Osteoblast (primary cell): Measurements from ENCODE around the gene IQCH. TPM values are rescaled to one million over a fixed set of nuclear protein-coding genes. Genes with fewer than 3 reads are reported as not detected.
"Not testable (repeated sequence)": the region's sequence is repeated elsewhere in the genome, so short reads cannot be mapped to it uniquely, and the experiment has no call there.

ENCODE experiments used
- DNase-seq: peaks from one replicate; pipeline ENCODE4 v3.0.0; 2011; ENCODE audit warnings: low spot score, mixed read lengths; ENCODE audit not compliant: insufficient read length; ENCODE audit errors: missing footprints
- H2AFZ ChIP-seq: 2 replicates; pipeline ENCODE4 v1.6.0; 2011; ENCODE audit warnings: mild to moderate bottlenecking, low read length
- H3K27ac ChIP-seq: 2 replicates; pipeline ENCODE4 v1.5.1; 2011; ENCODE audit warnings: mild to moderate bottlenecking, low read depth, low read length, moderate library complexity
- H3K27me3 ChIP-seq: 2 replicates; pipeline ENCODE4 v1.6.0; 2012; ENCODE audit warnings: mild to moderate bottlenecking, control low read depth, inconsistent platforms, low read length, moderate library complexity; ENCODE audit not compliant: insufficient read depth
- H3K36me3 ChIP-seq: 2 replicates; pipeline ENCODE4 v1.5.1; 2011; ENCODE audit warnings: mild to moderate bottlenecking, low read length, control low read depth, moderate library complexity; ENCODE audit not compliant: insufficient read depth
- H3K4me1 ChIP-seq: 2 replicates; pipeline ENCODE4 v1.5.1; 2011; ENCODE audit warnings: mild to moderate bottlenecking, low read length, control low read depth, moderate library complexity; ENCODE audit not compliant: insufficient read depth
- H3K4me2 ChIP-seq: 2 replicates; pipeline ENCODE4 v1.6.0; 2011; ENCODE audit warnings: mild to moderate bottlenecking, low read length; ENCODE audit not compliant: insufficient read depth
- H3K4me3 ChIP-seq: fragments of 200-600 bp; sonication (generic); 3 replicates; pipeline ENCODE4 v1.5.1; 2012; ENCODE audit warnings: mild to moderate bottlenecking, low read length, inconsistent platforms; ENCODE audit not compliant: insufficient read depth
- H3K79me2 ChIP-seq: 2 replicates; pipeline ENCODE4 v1.6.0; 2012; ENCODE audit warnings: mild to moderate bottlenecking, low read length, control low read depth, inconsistent platforms; ENCODE audit not compliant: insufficient read depth
- H3K9me3 ChIP-seq: 2 replicates; pipeline ENCODE4 v1.5.1; 2011; ENCODE audit warnings: low read depth, low read length, control low read depth
- H4K20me1 ChIP-seq: 2 replicates; pipeline ENCODE4 v1.6.0; 2012; ENCODE audit warnings: mild to moderate bottlenecking, low read length, control low read depth; ENCODE audit not compliant: insufficient read depth
- CTCF ChIP-seq: IDR thresholded peaks from 2 replicates; pipeline ENCODE4 v1.5.1; 2011; ENCODE audit warnings: mild to moderate bottlenecking, low read depth, low read length, moderate library complexity; ENCODE audit errors: extremely low read depth
- total RNA-seq: library from RNA; depleted of rRNA; stranded (reverse); fragments of >200 nt; gene quantifications from 2 replicates; pipeline ENCODE4 v1.2.3, GENCODE V29; 2012

The IQCH gene
- total RNA-seq, 1 donor: 5.8 TPM

GRCh38 chr15:67251318-67251717 lies 3.3 kb upstream of the IQCH start:
- no peaks in the 10 kb centered on the region for H3K36me3 ChIP-seq
- H3K79me2 ChIP-seq: peaks cover 78% of the 10 kb centered on the region
- H3K4me1 ChIP-seq: peaks cover 28% of the 10 kb centered on the region
- no peak overlapping the region for H3K4me3 ChIP-seq
- no peak overlapping the region for H2AFZ ChIP-seq
- no peaks in the 10 kb centered on the region for H3K27me3 ChIP-seq
- H3K27ac ChIP-seq: no peak overlapping the region
- DNase-seq: no peak
- peaks cover 6% of the 10 kb centered on the region for H4K20me1 ChIP-seq
- H3K9me3 ChIP-seq: no peaks in the 10 kb centered on the region
- TF ChIP-seq CTCF: no peak
- no peak overlapping the region for H3K4me2 ChIP-seq

- TF ChIP-seq CTCF: no peak
- Histone ChIP-seq H3K27ac (peak overlapping the region; percentile 100), H3K27me3 (no peaks in the 10 kb centered on the region), H3K36me3 (no peaks in the 10 kb centered on the region), H3K9me3 (no peaks in the 10 kb centered on the region), H4K20me1 (peaks cover 6% of the 10 kb centered on the region), H3K79me2 (peaks cover 62% of the 10 kb centered on the region), H3K4me2 (peak overlapping the region; percentile 84), H3K4me3 (peak overlapping the region; percentile 98), H3K4me1 (peaks cover 22% of the 10 kb centered on the region), H2AFZ (no peak overlapping the region)
- DNase-seq: no peak
Observed at GRCh38 chr15:67253101-67253500, 1.5 kb upstream of the IQCH start.

GRCh38 chr15:67253549-67254237 lies 893 bp upstream of the IQCH start:
- Histone ChIP-seq H3K27ac (peak overlapping the region; percentile 100), H3K4me2 (peak overlapping the region; percentile 84), H2AFZ (peak overlapping the region; percentile 86), H3K36me3 (no peaks in the 10 kb centered on the region), H3K4me3 (peak overlapping the region; percentile 98), H3K9me3 (no peaks in the 10 kb centered on the region), H3K4me1 (peaks cover 17% of the 10 kb centered on the region), H3K79me2 (peaks cover 57% of the 10 kb centered on the region), H4K20me1 (peaks cover 6% of the 10 kb centered on the region), H3K27me3 (no peaks in the 10 kb centered on the region)
- no peak for TF ChIP-seq CTCF
- DNase-seq: peak; percentile 65

GRCh38 chr15:67256051-67256450 lies 1.5 kb downstream of the IQCH start:
- no peak overlapping the region for H3K4me2 ChIP-seq
- no peaks in the 10 kb centered on the region for H3K27me3 ChIP-seq
- H3K9me3 ChIP-seq: no peaks in the 10 kb centered on the region
- no peak for TF ChIP-seq CTCF
- no peak for DNase-seq
- H4K20me1 ChIP-seq: peaks cover 4% of the 10 kb centered on the region
- no peak overlapping the region for H2AFZ ChIP-seq
- H3K27ac ChIP-seq: no peak overlapping the region
- H3K36me3 ChIP-seq: no peaks in the 10 kb centered on the region
- peaks cover 17% of the 10 kb centered on the region for H3K4me1 ChIP-seq
- peaks cover 33% of the 10 kb centered on the region for H3K79me2 ChIP-seq
- no peak overlapping the region for H3K4me3 ChIP-seq

- H3K79me2 ChIP-seq, H3K4me2 ChIP-seq, H3K9me3 ChIP-seq, H4K20me1 ChIP-seq, DNase-seq, H3K36me3 ChIP-seq, H3K4me1 ChIP-seq, H2AFZ ChIP-seq, H3K27ac ChIP-seq, H3K4me3 ChIP-seq, H3K27me3 ChIP-seq: not testable (repeated sequence)
Observed at GRCh38 chr15:67258412-67258811, 3.8 kb downstream of the IQCH start.
